ENCODE measurements around the gene GARIN5A.
"Not testable (repeated sequence)": the region's sequence is repeated elsewhere in the genome, so short reads cannot be mapped to it uniquely, and the experiment has no call there.

Gene GARIN5A

DNA sequence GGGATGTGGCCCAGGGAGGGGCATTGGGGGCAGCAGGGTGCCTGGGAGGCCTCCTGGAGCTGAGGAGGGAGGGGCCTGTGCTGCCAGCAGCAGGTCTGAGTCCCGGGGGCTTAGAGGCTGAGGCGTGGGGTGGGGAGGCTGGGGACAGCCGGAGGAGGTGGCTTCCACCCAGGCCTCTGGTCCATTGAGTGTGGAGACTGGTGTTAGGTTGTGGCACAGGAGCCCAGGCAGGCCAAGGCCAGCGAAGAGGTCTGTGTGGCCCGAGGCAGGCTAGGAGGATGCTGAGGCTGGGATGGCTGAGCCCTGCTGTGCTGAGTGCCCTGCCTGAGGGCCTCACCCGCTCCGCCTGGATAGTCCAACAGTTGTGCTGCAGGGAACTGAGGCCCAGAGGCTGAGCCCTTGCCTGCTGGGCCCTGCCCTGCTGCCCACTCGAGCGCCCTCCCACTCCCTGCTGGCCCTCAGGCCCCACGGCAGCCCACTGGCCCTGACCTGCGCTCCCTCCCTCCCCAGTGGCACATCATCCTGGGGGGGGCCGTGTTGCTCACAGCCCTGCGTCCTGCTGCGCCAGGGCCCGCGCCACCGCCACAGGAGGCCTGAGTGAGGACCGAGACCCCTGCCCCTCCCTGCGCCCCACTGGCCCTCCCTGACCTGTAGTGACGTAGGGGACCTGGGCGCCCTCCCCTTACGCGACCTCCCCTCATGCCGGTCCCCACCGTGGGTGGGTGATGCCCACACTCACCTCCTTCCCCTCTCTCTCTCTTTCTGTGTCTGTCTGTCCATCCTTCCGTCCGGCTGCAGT lies 4.9 kb upstream of the GARIN5A start:
- peaks cover 14% of the 10 kb centered on the region for H3K9me3 ChIP-seq (ENCODE audit: control insufficient read depth, insufficient read depth, low read length)
- H3K9ac ChIP-seq (ENCODE audit: low read depth, low read length): no peak overlapping the region
- H3K27me3 ChIP-seq (ENCODE audit: control insufficient read depth, insufficient read depth, low read length): peaks cover 3% of the 10 kb centered on the region
- peaks cover 40% of the 10 kb centered on the region for H3K36me3 ChIP-seq (ENCODE audit: control insufficient read depth, insufficient read depth, low read length)
- no peak overlapping the region for H3K4me3 ChIP-seq (ENCODE audit: low read depth, low read length)
- H3K4me1 ChIP-seq (ENCODE audit: control insufficient read depth, insufficient read depth, low read length): no peaks in the 10 kb centered on the region

DNA sequence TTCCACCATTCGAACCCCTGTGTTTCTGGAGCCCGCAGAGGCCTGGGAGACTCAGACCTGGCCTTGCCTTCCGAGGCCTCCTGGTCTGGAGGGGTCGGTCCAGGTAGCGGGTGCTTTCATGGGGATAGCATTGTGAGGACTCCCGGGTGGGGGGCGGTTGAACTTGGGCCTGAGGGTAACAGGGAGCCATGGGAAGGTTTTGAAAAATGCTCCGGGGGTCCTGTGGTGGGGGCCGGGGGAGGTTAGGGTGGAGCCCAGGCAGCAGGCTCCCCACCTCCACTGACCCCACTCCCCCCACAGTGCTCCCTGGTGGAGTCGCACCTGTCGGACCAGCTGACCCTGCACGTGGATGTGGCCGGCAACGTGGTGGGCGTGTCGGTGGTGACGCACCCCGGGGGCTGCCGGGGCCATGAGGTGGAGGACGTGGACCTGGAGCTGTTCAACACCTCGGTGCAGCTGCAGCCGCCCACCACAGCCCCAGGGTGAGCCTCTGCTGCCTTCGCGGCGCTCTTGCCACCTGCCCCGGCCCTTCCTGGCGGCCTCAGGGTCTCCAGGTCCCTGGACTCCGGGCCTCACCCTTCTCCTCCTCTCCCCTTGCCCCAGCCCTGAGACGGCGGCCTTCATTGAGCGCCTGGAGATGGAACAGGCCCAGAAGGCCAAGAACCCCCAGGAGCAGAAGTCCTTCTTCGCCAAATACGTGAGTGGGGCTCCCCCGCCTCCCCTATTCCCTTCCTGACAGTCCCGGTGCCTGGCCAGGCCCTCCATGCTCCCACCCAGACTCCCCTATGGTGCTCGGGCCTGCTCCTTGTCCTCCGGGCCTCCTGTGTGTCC lies 3.8 kb upstream of the GARIN5A start:
- Histone ChIP-seq H3K36me3 (ENCODE audit: control insufficient read depth, insufficient read depth, low read length) (peaks cover 38% of the 10 kb centered on the region), H3K27me3 (ENCODE audit: control insufficient read depth, insufficient read depth, low read length) (no peaks in the 10 kb centered on the region), H3K9me3 (ENCODE audit: control insufficient read depth, insufficient read depth, low read length) (peaks cover 5% of the 10 kb centered on the region), H3K4me3 (ENCODE audit: low read depth, low read length) (no peak overlapping the region), H3K4me1 (ENCODE audit: control insufficient read depth, insufficient read depth, low read length) (no peaks in the 10 kb centered on the region), H3K9ac (ENCODE audit: low read depth, low read length) (no peak overlapping the region)

DNA sequence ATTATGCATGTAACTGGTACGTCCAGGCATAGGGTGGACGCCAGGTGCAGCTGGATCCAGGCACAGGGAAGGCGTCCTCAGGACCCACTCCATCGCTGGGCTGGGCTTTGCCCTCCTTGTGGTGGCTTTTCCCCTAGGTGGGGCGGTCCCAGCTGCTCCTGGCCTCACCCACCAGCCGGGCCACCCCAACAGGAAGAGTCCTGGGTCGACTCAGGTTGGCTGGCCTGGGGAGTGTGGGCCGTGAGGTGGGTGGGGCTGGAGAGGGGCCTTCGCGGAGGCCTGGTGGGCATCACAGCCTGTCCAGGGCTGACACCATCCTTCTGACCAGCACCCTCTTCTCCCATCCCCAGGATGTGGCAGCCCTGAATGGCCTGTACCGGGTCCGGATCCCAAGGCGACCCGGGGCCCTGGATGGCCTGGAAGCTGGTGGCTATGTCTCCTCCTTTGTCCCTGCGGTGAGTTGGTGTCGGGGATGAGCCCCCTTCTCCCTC lies 3.2 kb upstream of the GARIN5A start:
- Histone ChIP-seq H3K36me3 (ENCODE audit: control insufficient read depth, insufficient read depth, low read length) (peaks cover 38% of the 10 kb centered on the region), H3K4me3 (ENCODE audit: low read depth, low read length) (no peak overlapping the region), H3K27me3 (ENCODE audit: control insufficient read depth, insufficient read depth, low read length) (no peaks in the 10 kb centered on the region), H3K4me1 (ENCODE audit: control insufficient read depth, insufficient read depth, low read length) (no peaks in the 10 kb centered on the region), H3K9me3 (ENCODE audit: control insufficient read depth, insufficient read depth, low read length) (peaks cover 5% of the 10 kb centered on the region), H3K9ac (ENCODE audit: low read depth, low read length) (no peak overlapping the region)

DNA sequence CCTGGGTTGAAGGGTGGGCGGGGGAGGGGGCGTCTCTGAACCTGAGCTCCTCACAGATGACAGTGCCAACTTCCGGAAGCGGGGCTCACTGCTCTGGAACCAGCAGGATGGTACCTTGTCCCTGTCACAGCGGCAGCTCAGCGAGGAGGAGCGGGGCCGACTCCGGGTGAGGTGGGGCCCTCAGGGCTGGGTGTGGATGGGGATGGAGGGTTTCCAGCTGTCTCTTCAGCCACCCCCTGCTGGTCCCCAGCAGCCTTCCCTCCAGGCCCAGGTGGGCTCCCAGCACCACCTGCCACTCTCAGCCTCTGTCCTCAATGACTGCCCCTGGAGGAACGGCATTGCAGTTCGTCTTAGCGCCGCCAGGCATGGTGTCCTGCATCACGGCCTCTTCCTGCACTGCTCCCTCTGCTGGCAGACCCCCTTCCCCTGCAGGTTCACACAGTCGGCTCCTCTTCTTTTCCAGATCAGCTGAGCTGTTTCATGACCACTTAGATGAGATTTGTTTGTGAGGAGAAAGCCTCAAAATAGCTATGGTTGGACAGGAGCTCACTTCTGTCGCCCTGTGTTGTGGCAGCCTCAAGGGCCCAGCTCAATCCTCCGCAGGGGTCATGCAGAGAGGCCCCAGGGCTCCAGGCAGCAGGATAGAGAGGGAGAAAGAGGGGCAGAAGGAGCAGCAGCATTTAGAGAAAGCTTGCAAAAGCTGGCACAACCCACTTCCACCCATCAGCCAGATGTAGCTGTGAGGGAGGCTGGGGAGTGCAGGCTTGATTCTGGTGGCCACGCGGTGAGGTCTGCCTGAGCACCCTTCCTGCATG lies 2.5 kb upstream of the GARIN5A start:
- H3K9ac ChIP-seq (ENCODE audit: low read depth, low read length): no peak overlapping the region
- peaks cover 5% of the 10 kb centered on the region for H3K9me3 ChIP-seq (ENCODE audit: control insufficient read depth, insufficient read depth, low read length)
- H3K27me3 ChIP-seq (ENCODE audit: control insufficient read depth, insufficient read depth, low read length): no peaks in the 10 kb centered on the region
- H3K4me3 ChIP-seq (ENCODE audit: low read depth, low read length): no peak overlapping the region
- no peaks in the 10 kb centered on the region for H3K4me1 ChIP-seq (ENCODE audit: control insufficient read depth, insufficient read depth, low read length)
- H3K36me3 ChIP-seq (ENCODE audit: control insufficient read depth, insufficient read depth, low read length): peaks cover 38% of the 10 kb centered on the region

DNA sequence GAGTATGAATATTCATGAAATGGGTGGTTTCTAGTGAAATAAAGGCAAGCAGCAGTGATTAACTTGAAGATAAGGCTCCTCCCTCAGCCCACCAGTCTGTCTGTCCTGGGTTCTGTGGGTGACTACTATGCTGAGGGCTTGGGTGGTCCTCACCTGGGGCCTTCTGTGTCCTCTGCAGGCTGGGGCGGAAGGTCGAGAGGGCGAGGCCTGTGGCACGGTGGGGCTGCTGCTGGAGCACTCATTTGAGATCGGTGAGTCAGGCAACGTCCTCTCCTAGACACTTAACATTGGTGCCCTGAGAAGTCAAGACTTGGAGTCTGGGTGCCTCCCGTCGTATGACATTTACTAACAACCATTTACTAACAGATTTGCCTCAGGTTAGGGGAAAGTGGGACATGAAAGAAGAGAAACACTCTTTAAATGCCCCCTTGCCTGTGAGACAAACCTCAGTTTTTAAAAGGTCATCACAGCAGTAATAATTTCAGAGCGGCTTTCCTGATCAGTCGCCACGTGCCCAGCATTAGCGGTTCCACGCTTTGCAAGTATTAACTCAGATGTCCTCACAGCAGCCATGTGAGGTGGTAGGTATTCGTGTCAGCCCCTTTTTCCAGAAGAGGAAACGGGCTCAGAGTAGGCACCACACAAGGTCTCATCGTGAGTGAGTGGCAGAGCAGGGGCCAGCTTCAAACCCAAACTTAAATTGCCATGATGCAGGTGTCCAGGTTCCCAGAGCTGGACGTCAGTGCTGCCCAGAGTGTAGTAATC lies 1.3 kb upstream of the GARIN5A start:
- Histone ChIP-seq H3K9ac (ENCODE audit: low read depth, low read length) (no peak overlapping the region), H3K27me3 (ENCODE audit: control insufficient read depth, insufficient read depth, low read length) (no peaks in the 10 kb centered on the region), H3K9me3 (ENCODE audit: control insufficient read depth, insufficient read depth, low read length) (peaks cover 5% of the 10 kb centered on the region), H3K4me3 (ENCODE audit: low read depth, low read length) (peak overlapping the region; percentile 98), H3K36me3 (ENCODE audit: control insufficient read depth, insufficient read depth, low read length) (peaks cover 38% of the 10 kb centered on the region), H3K4me1 (ENCODE audit: control insufficient read depth, insufficient read depth, low read length) (no peaks in the 10 kb centered on the region)

DNA sequence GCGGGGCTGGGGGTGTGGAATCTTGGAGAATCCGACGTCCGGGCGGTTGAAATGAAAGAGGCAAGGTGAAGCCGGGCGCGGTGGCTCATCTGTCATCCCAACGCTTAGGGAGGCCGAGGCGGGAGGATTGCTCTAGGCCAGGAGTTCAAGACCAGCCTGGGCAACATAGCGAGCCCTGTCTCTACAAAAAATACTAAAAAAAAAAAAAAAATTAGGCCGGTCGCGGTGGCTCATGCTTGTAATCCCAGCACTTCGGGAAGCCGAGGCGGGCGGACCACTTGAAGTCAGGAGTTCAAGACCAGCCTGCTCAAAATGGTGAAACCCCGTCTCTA lies 225 bp upstream of the GARIN5A start:
- no peaks in the 10 kb centered on the region for H3K4me1 ChIP-seq (ENCODE audit: control insufficient read depth, insufficient read depth, low read length)
- peak overlapping the region; percentile 98 for H3K4me3 ChIP-seq (ENCODE audit: low read depth, low read length)
- no peak overlapping the region for H3K9ac ChIP-seq (ENCODE audit: low read depth, low read length)
- peaks cover 5% of the 10 kb centered on the region for H3K9me3 ChIP-seq (ENCODE audit: control insufficient read depth, insufficient read depth, low read length)
- no peaks in the 10 kb centered on the region for H3K27me3 ChIP-seq (ENCODE audit: control insufficient read depth, insufficient read depth, low read length)
- peaks cover 31% of the 10 kb centered on the region for H3K36me3 ChIP-seq (ENCODE audit: control insufficient read depth, insufficient read depth, low read length)

DNA sequence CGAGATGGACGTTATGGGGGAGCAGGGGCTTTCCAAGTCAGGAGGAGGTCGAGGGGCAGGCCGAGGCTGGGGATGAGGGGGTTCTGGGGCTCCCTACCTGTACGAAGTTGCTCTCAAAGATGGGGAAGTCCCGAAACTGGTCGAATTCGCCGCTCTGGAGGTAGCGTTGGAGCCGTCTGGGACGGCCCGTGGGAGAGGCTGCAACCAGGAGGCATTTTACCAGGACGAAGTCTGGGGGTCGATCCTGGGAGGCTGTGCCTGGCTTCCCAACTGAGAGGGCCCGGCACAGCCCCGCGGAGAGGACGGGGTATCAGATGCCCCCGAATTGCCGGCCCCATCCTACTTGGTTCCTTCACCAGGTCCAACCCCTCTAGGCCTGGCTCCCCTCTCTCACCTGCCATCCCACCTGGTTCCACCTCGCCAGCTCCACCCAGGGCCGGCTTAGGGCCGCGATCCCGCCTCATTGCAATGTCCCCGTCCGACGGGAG lies 868 bp downstream of the GARIN5A start:
- Histone ChIP-seq H3K4me3 (ENCODE audit: low read depth, low read length) (peak overlapping the region; percentile 49), H3K36me3 (ENCODE audit: control insufficient read depth, insufficient read depth, low read length) (peaks cover 26% of the 10 kb centered on the region), H3K9me3 (ENCODE audit: control insufficient read depth, insufficient read depth, low read length) (peaks cover 5% of the 10 kb centered on the region), H3K9ac (ENCODE audit: low read depth, low read length) (peak overlapping the region; percentile 47), H3K27me3 (ENCODE audit: control insufficient read depth, insufficient read depth, low read length) (no peaks in the 10 kb centered on the region), H3K4me1 (ENCODE audit: control insufficient read depth, insufficient read depth, low read length) (no peaks in the 10 kb centered on the region)

DNA sequence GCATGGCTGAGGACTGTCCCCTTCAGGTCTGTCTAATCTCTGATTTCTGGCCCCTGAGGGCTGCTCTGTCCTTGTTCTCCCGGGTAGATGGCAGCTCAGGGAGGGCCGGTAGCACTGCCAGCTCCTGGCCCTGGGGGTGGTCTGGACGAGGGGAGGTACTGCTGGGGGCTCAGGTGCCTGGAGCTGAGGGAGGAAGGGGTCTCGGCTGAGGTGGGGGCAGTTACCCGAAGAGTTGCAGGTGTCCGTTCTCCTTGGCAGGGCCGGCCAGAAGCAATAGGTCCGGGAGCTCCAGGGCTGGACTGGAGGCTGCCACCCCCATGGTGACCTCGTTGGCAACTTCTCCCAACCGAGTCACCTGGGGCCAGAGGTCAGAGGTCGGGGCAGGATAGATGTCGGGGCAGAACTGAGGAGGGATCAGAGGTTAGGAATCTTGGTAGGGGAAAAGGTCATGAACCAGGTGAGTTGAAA lies 1.5 kb downstream of the GARIN5A start:
- H3K27me3 ChIP-seq (ENCODE audit: control insufficient read depth, insufficient read depth, low read length): no peaks in the 10 kb centered on the region
- peaks cover 5% of the 10 kb centered on the region for H3K9me3 ChIP-seq (ENCODE audit: control insufficient read depth, insufficient read depth, low read length)
- H3K36me3 ChIP-seq (ENCODE audit: control insufficient read depth, insufficient read depth, low read length): peaks cover 20% of the 10 kb centered on the region
- no peak overlapping the region for H3K4me3 ChIP-seq (ENCODE audit: low read depth, low read length)
- no peaks in the 10 kb centered on the region for H3K4me1 ChIP-seq (ENCODE audit: control insufficient read depth, insufficient read depth, low read length)
- no peak overlapping the region for H3K9ac ChIP-seq (ENCODE audit: low read depth, low read length)

DNA sequence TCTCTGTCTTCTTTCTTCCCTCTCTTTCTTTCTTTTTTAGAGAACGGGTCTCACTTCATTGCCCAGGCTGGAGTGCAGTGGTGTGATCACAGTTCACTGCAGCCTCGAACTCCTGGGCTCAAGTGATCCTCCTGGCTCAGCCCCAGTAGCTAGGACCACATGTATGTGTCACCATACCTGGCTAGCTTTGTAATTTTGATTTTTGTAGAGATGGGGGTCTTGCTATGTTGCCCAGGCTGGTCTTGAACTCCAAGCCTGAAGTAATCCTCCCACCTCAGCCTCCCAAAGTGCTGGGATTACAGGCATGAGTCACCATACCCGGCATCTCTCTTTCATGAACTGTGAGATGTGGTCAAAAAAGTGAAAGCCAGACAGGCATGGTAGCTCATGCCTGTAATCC lies 3.3 kb downstream of the GARIN5A start:
- H3K9ac ChIP-seq (ENCODE audit: low read depth, low read length); H3K27me3 ChIP-seq (ENCODE audit: control insufficient read depth, insufficient read depth, low read length); H3K4me3 ChIP-seq (ENCODE audit: low read depth, low read length); H3K4me1 ChIP-seq (ENCODE audit: control insufficient read depth, insufficient read depth, low read length); H3K36me3 ChIP-seq (ENCODE audit: control insufficient read depth, insufficient read depth, low read length); H3K9me3 ChIP-seq (ENCODE audit: control insufficient read depth, insufficient read depth, low read length): not testable (repeated sequence)

DNA sequence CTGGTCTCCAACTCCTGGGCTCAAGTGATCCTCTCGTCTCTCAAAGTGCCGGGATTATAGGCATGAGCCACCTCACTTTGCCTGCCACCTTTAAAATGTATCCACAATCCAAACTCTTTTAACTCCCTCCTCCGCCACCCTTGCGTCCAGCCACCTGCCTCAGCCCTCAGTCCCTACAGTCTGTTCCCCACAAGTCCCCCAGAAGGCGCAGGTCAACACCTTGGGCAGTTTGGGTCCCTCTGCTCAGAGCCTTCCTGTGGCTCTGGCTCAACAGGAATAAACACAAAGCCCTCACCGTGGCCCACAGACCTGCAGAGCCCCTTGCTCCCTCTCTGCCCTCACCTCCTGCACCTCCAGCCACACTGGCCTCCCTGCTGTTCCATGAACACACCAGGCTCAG lies 7.8 kb downstream of the GARIN5A start:
- Histone ChIP-seq H3K27me3 (ENCODE audit: control insufficient read depth, insufficient read depth, low read length) (no peaks in the 10 kb centered on the region), H3K9ac (ENCODE audit: low read depth, low read length) (no peak overlapping the region), H3K9me3 (ENCODE audit: control insufficient read depth, insufficient read depth, low read length) (no peaks in the 10 kb centered on the region), H3K36me3 (ENCODE audit: control insufficient read depth, insufficient read depth, low read length) (no peaks in the 10 kb centered on the region), H3K4me3 (ENCODE audit: low read depth, low read length) (no peak overlapping the region), H3K4me1 (ENCODE audit: control insufficient read depth, insufficient read depth, low read length) (no peaks in the 10 kb centered on the region)

DNA sequence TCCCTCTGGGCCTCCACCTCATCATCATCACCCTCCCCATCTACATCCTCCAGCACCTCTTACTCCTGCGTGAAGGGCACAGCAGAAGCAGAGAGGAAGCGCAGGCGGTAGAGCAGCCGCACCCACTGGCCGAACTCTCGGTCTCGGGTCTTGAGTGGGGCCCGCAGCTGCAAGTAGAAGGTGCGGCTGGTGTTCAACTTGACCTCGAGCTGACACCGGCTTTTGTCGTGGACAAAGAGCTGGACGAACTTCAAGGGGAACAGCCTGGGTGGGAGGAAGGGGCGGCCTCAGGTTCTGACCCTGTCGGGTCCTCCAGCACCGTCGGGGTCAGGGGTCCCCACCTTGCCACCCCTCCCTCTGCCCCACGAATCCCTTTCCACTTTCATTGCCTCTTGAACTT lies 9.1 kb downstream of the GARIN5A start:
- H3K9ac ChIP-seq (ENCODE audit: low read depth, low read length): no peak overlapping the region
- no peaks in the 10 kb centered on the region for H3K9me3 ChIP-seq (ENCODE audit: control insufficient read depth, insufficient read depth, low read length)
- H3K4me1 ChIP-seq (ENCODE audit: control insufficient read depth, insufficient read depth, low read length): no peaks in the 10 kb centered on the region
- H3K27me3 ChIP-seq (ENCODE audit: control insufficient read depth, insufficient read depth, low read length): no peaks in the 10 kb centered on the region
- no peak overlapping the region for H3K4me3 ChIP-seq (ENCODE audit: low read depth, low read length)
- no peaks in the 10 kb centered on the region for H3K36me3 ChIP-seq (ENCODE audit: control insufficient read depth, insufficient read depth, low read length)
